GM21447 (cell line): ENCODE results near the gene SORBS2.

Experiments
- ATAC-seq: cut with Tn5 transposase; IDR thresholded peaks from one replicate; pipeline ENCODE4 v1.9.1; 2021; ENCODE audit not compliant: unreplicated experiment

Gene SORBS2

GRCh38 chr4:185536411-185536709, 275.6 kb downstream of the SORBS2 start:
- no peak for ATAC-seq

- ATAC-seq, result no peak
These were observed 276.2 kb downstream of the SORBS2 start for GRCh38 chr4:185535612-185536410.
